ENCODE data around the gene DNAJC10.

DNA sequence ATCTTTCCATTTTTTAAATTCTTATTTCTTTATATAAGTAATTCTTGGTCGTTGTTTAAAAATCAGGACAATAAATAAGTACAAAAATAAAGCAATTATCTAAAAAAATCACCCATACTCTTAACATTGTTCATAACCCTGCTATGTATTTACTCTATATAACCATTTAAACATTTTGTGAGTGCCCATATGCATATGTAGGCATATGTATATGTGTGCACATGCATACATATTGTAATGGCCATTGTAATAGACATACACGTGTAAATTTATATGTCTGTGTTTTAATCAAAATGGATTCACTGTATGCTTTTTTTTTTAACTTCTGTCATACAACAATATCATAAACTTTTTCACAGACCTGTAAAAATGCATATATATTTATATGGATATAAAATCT is 25.6 kb downstream of the DNAJC10 start:
- TF ChIP-seq, protein P1, sequence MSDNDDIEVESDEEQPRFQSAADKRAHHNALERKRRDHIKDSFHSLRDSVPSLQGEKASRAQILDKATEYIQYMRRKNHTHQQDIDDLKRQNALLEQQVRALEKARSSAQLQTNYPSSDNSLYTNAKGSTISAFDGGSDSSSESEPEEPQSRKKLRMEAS (IDR thresholded peaks at IDR 0.05), result no peak
- TF ChIP-seq RAD21 (IDR thresholded peaks at IDR 0.05; ENCODE audit: low read depth) (no peak), CREB1 (IDR thresholded peaks at IDR 0.05; ENCODE audit: low read depth) (no peak), FOXM1 (IDR thresholded peaks at IDR 0.05; ENCODE audit: borderline replicate concordance, low read depth) (no peak), EP300 (IDR thresholded peaks at IDR 0.05; ENCODE audit: borderline replicate concordance) (no peak), TAF1 (IDR thresholded peaks at IDR 0.05; ENCODE audit: low read depth) (no peak), YY1 (IDR thresholded peaks at IDR 0.05; ENCODE audit: low read depth) (no peak), EGR1 (IDR thresholded peaks at IDR 0.05) (no peak), CEBPB (IDR thresholded peaks at IDR 0.05) (no peak), TCF12 (IDR thresholded peaks at IDR 0.05; ENCODE audit: low read depth) (no peak), TEAD4 (IDR thresholded peaks at IDR 0.05) (no peak)
- TF ChIP-seq, protein P2, sequence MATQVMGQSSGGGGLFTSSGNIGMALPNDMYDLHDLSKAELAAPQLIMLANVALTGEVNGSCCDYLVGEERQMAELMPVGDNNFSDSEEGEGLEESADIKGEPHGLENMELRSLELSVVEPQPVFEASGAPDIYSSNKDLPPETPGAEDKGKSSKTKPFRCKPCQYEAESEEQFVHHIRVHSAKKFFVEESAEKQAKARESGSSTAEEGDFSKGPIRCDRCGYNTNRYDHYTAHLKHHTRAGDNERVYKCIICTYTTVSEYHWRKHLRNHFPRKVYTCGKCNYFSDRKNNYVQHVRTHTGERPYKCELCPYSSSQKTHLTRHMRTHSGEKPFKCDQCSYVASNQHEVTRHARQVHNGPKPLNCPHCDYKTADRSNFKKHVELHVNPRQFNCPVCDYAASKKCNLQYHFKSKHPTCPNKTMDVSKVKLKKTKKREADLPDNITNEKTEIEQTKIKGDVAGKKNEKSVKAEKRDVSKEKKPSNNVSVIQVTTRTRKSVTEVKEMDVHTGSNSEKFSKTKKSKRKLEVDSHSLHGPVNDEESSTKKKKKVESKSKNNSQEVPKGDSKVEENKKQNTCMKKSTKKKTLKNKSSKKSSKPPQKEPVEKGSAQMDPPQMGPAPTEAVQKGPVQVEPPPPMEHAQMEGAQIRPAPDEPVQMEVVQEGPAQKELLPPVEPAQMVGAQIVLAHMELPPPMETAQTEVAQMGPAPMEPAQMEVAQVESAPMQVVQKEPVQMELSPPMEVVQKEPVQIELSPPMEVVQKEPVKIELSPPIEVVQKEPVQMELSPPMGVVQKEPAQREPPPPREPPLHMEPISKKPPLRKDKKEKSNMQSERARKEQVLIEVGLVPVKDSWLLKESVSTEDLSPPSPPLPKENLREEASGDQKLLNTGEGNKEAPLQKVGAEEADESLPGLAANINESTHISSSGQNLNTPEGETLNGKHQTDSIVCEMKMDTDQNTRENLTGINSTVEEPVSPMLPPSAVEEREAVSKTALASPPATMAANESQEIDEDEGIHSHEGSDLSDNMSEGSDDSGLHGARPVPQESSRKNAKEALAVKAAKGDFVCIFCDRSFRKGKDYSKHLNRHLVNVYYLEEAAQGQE (IDR thresholded peaks at IDR 0.05; ENCODE audit: low read depth), result no peak
